ENCODE results near the gene BTRC. TPM values are rescaled to one million over a fixed set of nuclear protein-coding genes. Genes with fewer than 3 reads are reported as not detected.

Gene BTRC
- total RNA-seq, 1 experiment from 2014 or later: 22.4 TPM

DNA sequence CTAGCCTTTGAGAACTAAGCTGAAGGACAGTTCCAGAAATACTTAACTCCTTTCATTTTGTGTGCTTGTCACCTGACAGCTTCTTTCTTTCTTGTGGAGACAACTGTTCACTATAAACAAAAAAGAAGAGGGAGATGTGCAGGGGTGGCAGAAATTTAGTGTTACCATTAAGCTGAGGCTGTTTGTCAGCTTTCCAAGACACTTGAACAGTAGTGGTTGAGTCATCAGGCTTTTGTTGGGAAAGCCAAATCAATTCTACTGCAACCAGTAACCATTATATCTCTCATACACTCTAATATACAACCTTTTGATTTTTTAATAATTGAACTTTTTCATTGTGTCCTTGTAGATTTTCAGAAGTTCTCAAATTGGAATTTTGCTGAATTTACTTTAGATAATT, 158.8 kb downstream of the BTRC start (continued):
- no peak for TF ChIP-seq SP1 (CRISPR knock-in tag; conservative IDR thresholded peaks at IDR 0.05)
- TF ChIP-seq ZNF423 (CRISPR knock-in tag; IDR thresholded peaks at IDR 0.05): no peak

DNA sequence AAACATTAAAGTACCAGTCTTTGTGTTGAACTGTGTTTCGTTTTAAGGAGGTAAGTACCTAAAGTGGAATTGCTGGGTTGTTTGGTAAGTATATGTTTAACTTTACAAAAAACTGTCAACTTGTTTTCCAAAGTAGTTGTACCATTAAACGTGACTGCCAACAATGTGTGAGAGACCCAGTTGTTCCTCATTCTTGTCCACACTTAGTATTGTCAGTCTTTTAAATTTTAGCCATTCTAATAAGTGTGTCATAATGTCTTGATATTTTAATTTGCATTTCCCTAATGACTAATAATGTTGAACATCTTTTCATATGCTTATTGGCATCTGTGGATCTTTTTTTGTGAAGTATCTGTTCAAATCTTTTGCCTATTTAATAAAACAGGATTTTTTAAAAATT, 159.8 kb downstream of the BTRC start:
- H3K4me1 Mint-ChIP-seq: no peaks in the 10 kb centered on the region
- no peak overlapping the region for H3K4me3 Mint-ChIP-seq
- no peaks in the 10 kb centered on the region for H3K36me3 Mint-ChIP-seq
- no peaks in the 10 kb centered on the region for H3K9me3 Mint-ChIP-seq
- TF ChIP-seq, protein P1, sequence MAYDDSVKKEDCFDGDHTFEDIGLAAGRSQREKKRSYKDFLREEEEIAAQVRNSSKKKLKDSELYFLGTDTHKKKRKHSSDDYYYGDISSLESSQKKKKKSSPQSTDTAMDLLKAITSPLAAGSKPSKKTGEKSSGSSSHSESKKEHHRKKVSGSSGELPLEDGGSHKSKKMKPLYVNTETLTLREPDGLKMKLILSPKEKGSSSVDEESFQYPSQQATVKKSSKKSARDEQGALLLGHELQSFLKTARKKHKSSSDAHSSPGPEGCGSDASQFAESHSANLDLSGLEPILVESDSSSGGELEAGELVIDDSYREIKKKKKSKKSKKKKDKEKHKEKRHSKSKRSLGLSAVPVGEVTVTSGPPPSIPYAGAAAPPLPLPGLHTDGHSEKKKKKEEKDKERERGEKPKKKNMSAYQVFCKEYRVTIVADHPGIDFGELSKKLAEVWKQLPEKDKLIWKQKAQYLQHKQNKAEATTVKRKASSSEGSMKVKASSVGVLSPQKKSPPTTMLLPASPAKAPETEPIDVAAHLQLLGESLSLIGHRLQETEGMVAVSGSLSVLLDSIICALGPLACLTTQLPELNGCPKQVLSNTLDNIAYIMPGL (CRISPR knock-in tag; IDR thresholded peaks at IDR 0.05): no peak
- TF ChIP-seq KAT7 (CRISPR knock-in tag; IDR thresholded peaks at IDR 0.05; ENCODE audit: borderline replicate concordance) (no peak), ELF4 (CRISPR knock-in tag; IDR thresholded peaks at IDR 0.05; ENCODE audit: low read depth) (no peak), FOXJ3 (CRISPR knock-in tag; IDR thresholded peaks at IDR 0.05; ENCODE audit: borderline replicate concordance) (no peak), NR3C1 (CRISPR knock-in tag; conservative IDR thresholded peaks at IDR 0.05; ENCODE audit: low read depth) (no peak), ZNF423 (CRISPR knock-in tag; IDR thresholded peaks at IDR 0.05) (no peak), NFATC4 (CRISPR knock-in tag; IDR thresholded peaks at IDR 0.05) (no peak), PRRX2 (CRISPR knock-in tag; IDR thresholded peaks at IDR 0.05) (no peak), MXD4 (CRISPR knock-in tag; IDR thresholded peaks at IDR 0.05; ENCODE audit: borderline replicate concordance) (no peak), GTF2I (CRISPR knock-in tag; conservative IDR thresholded peaks at IDR 0.05) (no peak), HMGA2 (CRISPR knock-in tag; IDR thresholded peaks at IDR 0.05) (no peak), NR1H2 (CRISPR knock-in tag; IDR thresholded peaks at IDR 0.05) (no peak), ZNF138 (CRISPR knock-in tag; conservative IDR thresholded peaks at IDR 0.05) (no peak)
- TF ChIP-seq, protein P2, sequence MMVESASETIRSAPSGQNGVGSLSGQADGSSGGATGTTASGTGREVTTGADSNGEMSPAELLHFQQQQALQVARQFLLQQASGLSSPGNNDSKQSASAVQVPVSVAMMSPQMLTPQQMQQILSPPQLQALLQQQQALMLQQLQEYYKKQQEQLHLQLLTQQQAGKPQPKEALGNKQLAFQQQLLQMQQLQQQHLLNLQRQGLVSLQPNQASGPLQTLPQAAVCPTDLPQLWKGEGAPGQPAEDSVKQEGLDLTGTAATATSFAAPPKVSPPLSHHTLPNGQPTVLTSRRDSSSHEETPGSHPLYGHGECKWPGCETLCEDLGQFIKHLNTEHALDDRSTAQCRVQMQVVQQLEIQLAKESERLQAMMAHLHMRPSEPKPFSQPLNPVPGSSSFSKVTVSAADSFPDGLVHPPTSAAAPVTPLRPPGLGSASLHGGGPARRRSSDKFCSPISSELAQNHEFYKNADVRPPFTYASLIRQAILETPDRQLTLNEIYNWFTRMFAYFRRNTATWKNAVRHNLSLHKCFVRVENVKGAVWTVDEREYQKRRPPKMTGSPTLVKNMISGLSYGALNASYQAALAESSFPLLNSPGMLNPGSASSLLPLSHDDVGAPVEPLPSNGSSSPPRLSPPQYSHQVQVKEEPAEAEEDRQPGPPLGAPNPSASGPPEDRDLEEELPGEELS (CRISPR knock-in tag; IDR thresholded peaks at IDR 0.05): no peak
- TF ChIP-seq, protein P3, sequence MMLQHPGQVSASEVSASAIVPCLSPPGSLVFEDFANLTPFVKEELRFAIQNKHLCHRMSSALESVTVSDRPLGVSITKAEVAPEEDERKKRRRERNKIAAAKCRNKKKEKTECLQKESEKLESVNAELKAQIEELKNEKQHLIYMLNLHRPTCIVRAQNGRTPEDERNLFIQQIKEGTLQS (CRISPR knock-in tag; conservative IDR thresholded peaks at IDR 0.05): no peak
- TF ChIP-seq, protein P4, sequence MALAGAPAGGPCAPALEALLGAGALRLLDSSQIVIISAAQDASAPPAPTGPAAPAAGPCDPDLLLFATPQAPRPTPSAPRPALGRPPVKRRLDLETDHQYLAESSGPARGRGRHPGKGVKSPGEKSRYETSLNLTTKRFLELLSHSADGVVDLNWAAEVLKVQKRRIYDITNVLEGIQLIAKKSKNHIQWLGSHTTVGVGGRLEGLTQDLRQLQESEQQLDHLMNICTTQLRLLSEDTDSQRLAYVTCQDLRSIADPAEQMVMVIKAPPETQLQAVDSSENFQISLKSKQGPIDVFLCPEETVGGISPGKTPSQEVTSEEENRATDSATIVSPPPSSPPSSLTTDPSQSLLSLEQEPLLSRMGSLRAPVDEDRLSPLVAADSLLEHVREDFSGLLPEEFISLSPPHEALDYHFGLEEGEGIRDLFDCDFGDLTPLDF (CRISPR knock-in tag; IDR thresholded peaks at IDR 0.05): no peak
- TF ChIP-seq, protein P5, sequence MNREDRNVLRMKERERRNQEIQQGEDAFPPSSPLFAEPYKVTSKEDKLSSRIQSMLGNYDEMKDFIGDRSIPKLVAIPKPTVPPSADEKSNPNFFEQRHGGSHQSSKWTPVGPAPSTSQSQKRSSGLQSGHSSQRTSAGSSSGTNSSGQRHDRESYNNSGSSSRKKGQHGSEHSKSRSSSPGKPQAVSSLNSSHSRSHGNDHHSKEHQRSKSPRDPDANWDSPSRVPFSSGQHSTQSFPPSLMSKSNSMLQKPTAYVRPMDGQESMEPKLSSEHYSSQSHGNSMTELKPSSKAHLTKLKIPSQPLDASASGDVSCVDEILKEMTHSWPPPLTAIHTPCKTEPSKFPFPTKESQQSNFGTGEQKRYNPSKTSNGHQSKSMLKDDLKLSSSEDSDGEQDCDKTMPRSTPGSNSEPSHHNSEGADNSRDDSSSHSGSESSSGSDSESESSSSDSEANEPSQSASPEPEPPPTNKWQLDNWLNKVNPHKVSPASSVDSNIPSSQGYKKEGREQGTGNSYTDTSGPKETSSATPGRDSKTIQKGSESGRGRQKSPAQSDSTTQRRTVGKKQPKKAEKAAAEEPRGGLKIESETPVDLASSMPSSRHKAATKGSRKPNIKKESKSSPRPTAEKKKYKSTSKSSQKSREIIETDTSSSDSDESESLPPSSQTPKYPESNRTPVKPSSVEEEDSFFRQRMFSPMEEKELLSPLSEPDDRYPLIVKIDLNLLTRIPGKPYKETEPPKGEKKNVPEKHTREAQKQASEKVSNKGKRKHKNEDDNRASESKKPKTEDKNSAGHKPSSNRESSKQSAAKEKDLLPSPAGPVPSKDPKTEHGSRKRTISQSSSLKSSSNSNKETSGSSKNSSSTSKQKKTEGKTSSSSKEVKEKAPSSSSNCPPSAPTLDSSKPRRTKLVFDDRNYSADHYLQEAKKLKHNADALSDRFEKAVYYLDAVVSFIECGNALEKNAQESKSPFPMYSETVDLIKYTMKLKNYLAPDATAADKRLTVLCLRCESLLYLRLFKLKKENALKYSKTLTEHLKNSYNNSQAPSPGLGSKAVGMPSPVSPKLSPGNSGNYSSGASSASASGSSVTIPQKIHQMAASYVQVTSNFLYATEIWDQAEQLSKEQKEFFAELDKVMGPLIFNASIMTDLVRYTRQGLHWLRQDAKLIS (CRISPR knock-in tag; IDR thresholded peaks at IDR 0.05; ENCODE audit: borderline replicate concordance): no peak
- no peaks in the 10 kb centered on the region for H3K27me3 Mint-ChIP-seq (ENCODE audit: low read depth)
- POLR2A ChIA-PET: no interaction called here
- ATAC-seq (no peak), DNase-seq (ENCODE audit: low spot score) (no peak)
- H3K27ac Mint-ChIP-seq: no peak overlapping the region
- CTCF ChIA-PET: no interaction called here
